Measurements from ENCODE around the gene TNS3. TPM values are rescaled to one million over a fixed set of nuclear protein-coding genes. Genes with fewer than 3 reads are reported as not detected.
A peak's percentile ranks its signal among the peaks of the same experiment; 100 is the strongest.

TNS3 gene
- total RNA-seq, 1 donor from 2014 or later, result 41.2 TPM

DNA sequence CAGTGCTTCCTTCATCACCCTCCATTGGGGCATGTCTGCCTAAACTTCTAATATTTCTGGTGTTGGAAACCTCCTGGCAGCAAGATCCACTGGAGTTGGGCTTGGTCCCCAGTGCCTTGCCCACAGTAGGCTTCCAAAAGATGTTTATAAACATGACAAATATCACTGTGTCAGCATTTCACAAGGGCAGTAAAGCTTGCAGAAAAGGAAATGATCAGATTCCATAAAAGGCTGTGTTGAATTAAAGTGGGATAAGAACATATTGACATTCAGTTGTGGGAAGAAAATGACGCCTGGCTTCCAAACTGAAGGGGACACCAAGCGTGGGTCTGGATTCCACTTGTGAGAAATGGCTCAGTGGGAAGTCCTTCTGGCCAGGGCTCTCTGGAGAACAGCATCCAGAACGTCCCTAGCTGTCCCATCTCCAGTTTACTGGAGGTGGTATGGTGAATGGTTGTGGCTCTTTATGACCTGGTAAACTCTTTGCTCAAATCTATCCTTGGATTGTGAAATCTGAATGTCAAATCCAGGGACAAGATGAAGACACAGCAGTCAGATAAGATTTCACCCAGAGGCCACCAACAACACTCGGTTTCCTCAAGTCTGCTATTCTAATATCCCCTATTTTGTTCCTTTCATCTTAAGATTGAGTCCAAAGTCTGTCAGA lies 287.2 kb downstream of the TNS3 start:
- no peak for DNase-seq (ENCODE audit: low read depth)
- Histone ChIP-seq H3K36me3 (ENCODE audit: control insufficient read depth, insufficient read depth, low read length) (peaks cover 5% of the 10 kb centered on the region), H3K4me3 (ENCODE audit: low read depth, low read length) (no peak overlapping the region), H3K27me3 (ENCODE audit: control insufficient read depth, insufficient read depth, low read length) (no peaks in the 10 kb centered on the region)
- TF ChIP-seq, protein P1, sequence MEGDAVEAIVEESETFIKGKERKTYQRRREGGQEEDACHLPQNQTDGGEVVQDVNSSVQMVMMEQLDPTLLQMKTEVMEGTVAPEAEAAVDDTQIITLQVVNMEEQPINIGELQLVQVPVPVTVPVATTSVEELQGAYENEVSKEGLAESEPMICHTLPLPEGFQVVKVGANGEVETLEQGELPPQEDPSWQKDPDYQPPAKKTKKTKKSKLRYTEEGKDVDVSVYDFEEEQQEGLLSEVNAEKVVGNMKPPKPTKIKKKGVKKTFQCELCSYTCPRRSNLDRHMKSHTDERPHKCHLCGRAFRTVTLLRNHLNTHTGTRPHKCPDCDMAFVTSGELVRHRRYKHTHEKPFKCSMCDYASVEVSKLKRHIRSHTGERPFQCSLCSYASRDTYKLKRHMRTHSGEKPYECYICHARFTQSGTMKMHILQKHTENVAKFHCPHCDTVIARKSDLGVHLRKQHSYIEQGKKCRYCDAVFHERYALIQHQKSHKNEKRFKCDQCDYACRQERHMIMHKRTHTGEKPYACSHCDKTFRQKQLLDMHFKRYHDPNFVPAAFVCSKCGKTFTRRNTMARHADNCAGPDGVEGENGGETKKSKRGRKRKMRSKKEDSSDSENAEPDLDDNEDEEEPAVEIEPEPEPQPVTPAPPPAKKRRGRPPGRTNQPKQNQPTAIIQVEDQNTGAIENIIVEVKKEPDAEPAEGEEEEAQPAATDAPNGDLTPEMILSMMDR (IDR thresholded peaks at IDR 0.05; ENCODE audit: insufficient read depth, low read length, poor library complexity, severe bottlenecking), result no peak

DNA sequence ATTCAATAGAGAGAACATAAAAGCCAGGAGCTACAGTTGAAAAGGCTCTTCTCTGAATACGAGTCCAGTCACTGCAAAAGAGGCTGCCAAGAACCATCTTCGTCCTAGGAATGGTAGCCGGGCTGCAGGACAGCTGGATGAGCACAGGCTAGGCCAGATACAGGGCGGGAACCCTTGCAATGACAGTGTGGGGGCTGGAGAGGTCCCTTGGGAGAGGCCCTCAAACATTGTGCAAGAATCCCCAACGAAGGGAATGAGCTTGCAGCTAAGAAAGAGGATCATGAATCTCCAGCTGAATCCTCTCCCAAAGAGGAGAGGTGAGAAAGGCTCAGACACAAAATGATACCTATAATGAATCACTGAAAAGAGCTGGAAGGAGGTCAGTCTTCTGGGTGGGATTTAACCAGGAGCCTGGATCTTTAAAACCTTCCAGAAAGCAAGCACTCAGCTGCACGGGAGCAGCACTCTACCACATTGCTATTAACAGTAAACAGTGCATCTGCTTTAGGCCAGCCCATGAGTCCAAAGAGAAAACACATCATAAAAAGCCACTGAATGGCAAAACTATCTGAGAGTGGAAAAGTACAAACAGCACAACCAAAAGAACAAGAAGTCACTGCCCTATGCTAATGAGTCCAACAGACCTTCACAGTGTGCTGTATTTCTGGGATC lies 287.9 kb downstream of the TNS3 start:
- TF ChIP-seq, protein P1 (IDR thresholded peaks at IDR 0.05; ENCODE audit: insufficient read depth, low read length, poor library complexity, severe bottlenecking), result no peak
- Histone ChIP-seq H3K27me3 (ENCODE audit: control insufficient read depth, insufficient read depth, low read length) (no peaks in the 10 kb centered on the region), H3K36me3 (ENCODE audit: control insufficient read depth, insufficient read depth, low read length) (peaks cover 4% of the 10 kb centered on the region), H3K4me3 (ENCODE audit: low read depth, low read length) (no peak overlapping the region)
- no peak for DNase-seq (ENCODE audit: low read depth)

DNA sequence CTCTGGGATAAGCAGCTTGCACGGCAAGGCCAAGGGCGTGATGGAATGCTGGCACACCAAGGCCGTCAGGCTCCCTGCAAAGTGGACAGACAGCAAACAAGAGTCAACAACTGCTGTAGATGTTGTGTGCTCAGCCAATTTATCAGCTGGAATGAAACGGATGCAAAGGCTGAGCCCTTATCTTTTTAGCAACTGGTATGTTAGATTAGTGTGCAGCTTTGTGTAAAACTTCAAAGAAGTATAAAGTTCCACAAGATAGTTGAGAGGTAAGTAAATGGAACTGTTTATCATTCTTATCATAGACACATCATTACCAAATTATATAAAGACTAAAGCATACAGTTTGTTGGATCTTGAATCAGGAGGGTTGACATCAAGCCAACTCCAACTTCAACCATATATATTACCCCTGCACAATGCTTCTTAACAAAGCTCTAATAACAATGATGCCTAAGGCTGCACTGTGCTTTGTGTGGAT lies 289.0 kb downstream of the TNS3 start:
- Histone ChIP-seq H3K36me3 (ENCODE audit: control insufficient read depth, insufficient read depth, low read length) (peaks cover 4% of the 10 kb centered on the region), H3K4me3 (ENCODE audit: low read depth, low read length) (no peak overlapping the region), H3K27me3 (ENCODE audit: control insufficient read depth, insufficient read depth, low read length) (no peaks in the 10 kb centered on the region)
- TF ChIP-seq, protein P1 (IDR thresholded peaks at IDR 0.05; ENCODE audit: insufficient read depth, low read length, poor library complexity, severe bottlenecking), result no peak
- DNase-seq (ENCODE audit: low read depth), result no peak

DNA sequence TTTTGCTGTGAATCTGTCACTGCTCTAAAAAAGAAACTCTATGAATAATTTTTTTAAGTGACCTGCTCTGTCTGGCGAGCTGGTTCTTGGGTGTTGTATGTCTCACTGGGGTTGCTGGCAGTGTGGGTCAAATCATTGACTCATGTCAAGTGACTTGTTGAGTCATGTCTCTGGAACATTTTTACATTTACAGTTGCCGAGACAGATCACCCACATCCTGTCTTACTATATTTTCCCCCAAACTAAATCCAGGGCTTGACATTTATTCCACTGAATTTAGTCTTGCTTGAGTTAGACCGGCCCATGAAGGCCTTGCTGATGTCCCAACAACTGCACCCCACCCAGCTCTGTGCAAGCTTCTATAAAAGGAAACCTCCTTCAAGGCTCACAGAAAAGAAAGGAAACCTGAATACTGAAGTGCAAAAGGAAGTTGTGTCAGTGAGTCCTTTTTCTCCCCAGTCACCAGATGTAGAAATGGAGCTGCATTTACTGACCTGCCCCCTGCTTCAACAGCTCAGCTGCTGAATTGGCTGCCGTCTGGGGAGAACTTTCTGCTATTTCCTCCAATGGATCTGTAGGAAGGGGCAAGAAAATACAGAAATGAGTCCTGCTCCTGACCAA lies 290.3 kb downstream of the TNS3 start:
- peak; percentile 95 for DNase-seq (ENCODE audit: low read depth)
- Histone ChIP-seq H3K36me3 (ENCODE audit: control insufficient read depth, insufficient read depth, low read length) (peaks cover 4% of the 10 kb centered on the region), H3K4me3 (ENCODE audit: low read depth, low read length) (no peak overlapping the region), H3K27me3 (ENCODE audit: control insufficient read depth, insufficient read depth, low read length) (no peaks in the 10 kb centered on the region)
- TF ChIP-seq, protein P1 (IDR thresholded peaks at IDR 0.05; ENCODE audit: insufficient read depth, low read length, poor library complexity, severe bottlenecking), result no peak

DNA sequence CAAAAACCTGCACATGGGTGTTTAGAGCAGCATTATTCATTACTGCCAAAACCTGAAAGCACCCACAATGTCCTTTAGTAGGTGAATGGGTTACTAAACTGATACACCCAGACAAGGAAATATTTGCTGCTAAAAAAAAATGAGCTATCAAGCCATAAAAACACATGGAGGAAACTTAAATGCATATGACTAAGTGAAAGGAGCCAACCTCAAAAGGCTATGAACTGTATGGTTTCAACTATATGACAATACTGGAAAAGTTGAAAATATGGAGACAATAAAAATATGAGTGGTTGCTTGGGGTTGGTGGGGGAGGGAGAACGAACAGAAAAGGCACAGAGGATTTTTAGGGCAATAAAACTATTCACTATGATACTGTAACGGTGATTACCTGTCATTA lies 291.0 kb downstream of the TNS3 start:
- no peaks in the 10 kb centered on the region for H3K27me3 ChIP-seq (ENCODE audit: control insufficient read depth, insufficient read depth, low read length)
- TF ChIP-seq, protein P1 (IDR thresholded peaks at IDR 0.05; ENCODE audit: insufficient read depth, low read length, poor library complexity, severe bottlenecking), result no peak
- peaks cover 5% of the 10 kb centered on the region for H3K36me3 ChIP-seq (ENCODE audit: control insufficient read depth, insufficient read depth, low read length)
- H3K4me3 ChIP-seq (ENCODE audit: low read depth, low read length), result no peak overlapping the region
- DNase-seq (ENCODE audit: low read depth), result no peak
